Measurements from ENCODE around the gene ENGASE. TPM values are rescaled to one million over a fixed set of nuclear protein-coding genes. Genes with fewer than 3 reads are reported as not detected.

ENGASE gene
- total RNA-seq, 4 donors from 2014 or later: 10.4 to 23.7 (median 19.1) TPM

- Histone ChIP-seq H3K36me3 (no peaks in the 10 kb centered on the region), H3K4me1 (no peaks in the 10 kb centered on the region), H3K27me3 (peaks cover 0 to 31% (median 0%) of the 10 kb centered on the region in 4 donors), H3K9me3 (no peaks in the 10 kb centered on the region), H3K27ac (replicated peaks in 1 of 4) (no peak overlapping the region), H3K4me3 (no peak overlapping the region)
- no peak for DNase-seq (ENCODE audit: extremely low spot score)
- intact Hi-C loops (cut with DNase I): no loop called here
- TF ChIP-seq POLR2A (IDR thresholded peaks at IDR 0.05; ENCODE audit: low read depth) (no peak), EP300 (IDR thresholded peaks at IDR 0.05) (no peak), POLR2AphosphoS5 (IDR thresholded peaks at IDR 0.05) (no peak)
- TF ChIP-seq, protein P1, sequence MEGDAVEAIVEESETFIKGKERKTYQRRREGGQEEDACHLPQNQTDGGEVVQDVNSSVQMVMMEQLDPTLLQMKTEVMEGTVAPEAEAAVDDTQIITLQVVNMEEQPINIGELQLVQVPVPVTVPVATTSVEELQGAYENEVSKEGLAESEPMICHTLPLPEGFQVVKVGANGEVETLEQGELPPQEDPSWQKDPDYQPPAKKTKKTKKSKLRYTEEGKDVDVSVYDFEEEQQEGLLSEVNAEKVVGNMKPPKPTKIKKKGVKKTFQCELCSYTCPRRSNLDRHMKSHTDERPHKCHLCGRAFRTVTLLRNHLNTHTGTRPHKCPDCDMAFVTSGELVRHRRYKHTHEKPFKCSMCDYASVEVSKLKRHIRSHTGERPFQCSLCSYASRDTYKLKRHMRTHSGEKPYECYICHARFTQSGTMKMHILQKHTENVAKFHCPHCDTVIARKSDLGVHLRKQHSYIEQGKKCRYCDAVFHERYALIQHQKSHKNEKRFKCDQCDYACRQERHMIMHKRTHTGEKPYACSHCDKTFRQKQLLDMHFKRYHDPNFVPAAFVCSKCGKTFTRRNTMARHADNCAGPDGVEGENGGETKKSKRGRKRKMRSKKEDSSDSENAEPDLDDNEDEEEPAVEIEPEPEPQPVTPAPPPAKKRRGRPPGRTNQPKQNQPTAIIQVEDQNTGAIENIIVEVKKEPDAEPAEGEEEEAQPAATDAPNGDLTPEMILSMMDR (IDR thresholded peaks at IDR 0.05): no peak
- 90% methylated on average over 9 of the region's 15 CpGs for WGBS
Observed at GRCh38 chr17:79108870-79109269, 34.2 kb downstream of the ENGASE start.

DNA sequence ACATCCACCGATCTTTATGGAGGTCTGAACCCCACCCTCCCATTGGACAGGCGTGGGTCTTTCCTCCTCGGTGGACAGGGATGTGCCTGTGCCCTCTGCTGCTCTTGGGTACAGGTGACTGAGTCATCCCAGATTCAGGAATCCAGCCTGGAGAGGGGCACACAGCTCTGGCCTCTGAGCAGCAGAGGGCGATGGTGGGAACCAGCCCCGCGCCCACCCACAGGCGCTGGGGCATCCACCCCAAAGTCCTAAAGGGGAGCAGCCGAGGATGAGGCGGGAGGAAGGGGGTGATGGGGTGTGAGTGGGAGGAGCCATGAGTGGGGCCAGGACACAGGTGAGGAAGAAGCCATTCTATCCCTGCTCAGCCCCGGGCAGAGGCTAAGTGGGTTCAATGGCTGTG is 35.0 kb downstream of the ENGASE start:
- peaks cover 0 to 24% (median 0%) of the 10 kb centered on the region in 4 donors for H3K27me3 ChIP-seq
- H3K4me1 ChIP-seq: peaks cover 5 to 6% (median 6%) of the 10 kb centered on the region in 4 donors
- no peak overlapping the region for H3K4me3 ChIP-seq
- H3K36me3 ChIP-seq: no peaks in the 10 kb centered on the region
- WGBS: 49% methylated on average over 10 of the region's 10 CpGs
- no peaks in the 10 kb centered on the region for H3K9me3 ChIP-seq
- DNase-seq (ENCODE audit: extremely low spot score): no peak
- TF ChIP-seq, protein P1 (IDR thresholded peaks at IDR 0.05): no peak
- no peak for TF ChIP-seq EP300 (IDR thresholded peaks at IDR 0.05)
- TF ChIP-seq POLR2A (IDR thresholded peaks at IDR 0.05; ENCODE audit: low read depth): no peak
- no peak for TF ChIP-seq POLR2AphosphoS5 (IDR thresholded peaks at IDR 0.05)
- intact Hi-C loops (cut with DNase I): no loop called here
- H3K27ac ChIP-seq (replicated peaks in 1 of 4): no peak overlapping the region

GRCh38 chr17:79111097-79111496 is 36.5 kb downstream of the ENGASE start:
- intact Hi-C loops (cut with DNase I): no loop called here
- no peaks in the 10 kb centered on the region for H3K9me3 ChIP-seq
- TF ChIP-seq EP300 (IDR thresholded peaks at IDR 0.05) (no peak), POLR2AphosphoS5 (IDR thresholded peaks at IDR 0.05) (no peak), POLR2A (IDR thresholded peaks at IDR 0.05; ENCODE audit: low read depth) (no peak)
- TF ChIP-seq, protein P1 (IDR thresholded peaks at IDR 0.05): no peak
- H3K4me1 ChIP-seq: peaks cover 7 to 15% (median 13%) of the 10 kb centered on the region in 4 donors
- WGBS: 89% methylated on average over 12 of the region's 12 CpGs
- no peaks in the 10 kb centered on the region for H3K36me3 ChIP-seq
- no peak for DNase-seq (ENCODE audit: extremely low spot score)
- no peak overlapping the region for H3K27ac ChIP-seq (replicated peaks in 1 of 4)
- H3K27me3 ChIP-seq: peaks cover 0 to 21% (median 0%) of the 10 kb centered on the region in 4 donors
- H3K4me3 ChIP-seq: no peak overlapping the region

GRCh38 chr17:79112471-79112870 is 37.8 kb downstream of the ENGASE start:
- TF ChIP-seq POLR2AphosphoS5 (IDR thresholded peaks at IDR 0.05) (no peak), POLR2A (IDR thresholded peaks at IDR 0.05; ENCODE audit: low read depth) (no peak), EP300 (IDR thresholded peaks at IDR 0.05) (no peak)
- TF ChIP-seq, protein P1 (IDR thresholded peaks at IDR 0.05): no peak
- WGBS: 98% methylated on average over 6 of the region's 11 CpGs
- Histone ChIP-seq H3K27ac (replicated peaks in 1 of 4) (no peak overlapping the region), H3K27me3 (peaks cover 0 to 32% (median 0%) of the 10 kb centered on the region in 4 donors), H3K9me3 (no peaks in the 10 kb centered on the region), H3K4me1 (peaks cover 7 to 15% (median 13%) of the 10 kb centered on the region in 4 donors), H3K36me3 (no peaks in the 10 kb centered on the region), H3K4me3 (no peak overlapping the region)
- DNase-seq (ENCODE audit: extremely low spot score): no peak
- intact Hi-C loops (cut with DNase I): no loop called here
